GM12873 (cell line): ENCODE measurements around the gene SURF4.
A peak's percentile ranks its signal among the peaks of the same experiment; 100 is the strongest.

ENCODE experiments used
- CTCF ChIP-seq: IDR thresholded peaks from 2 replicates; pipeline ENCODE4 v1.5.1; 2012; ENCODE audit warnings: low read depth, mild to moderate bottlenecking, moderate library complexity, low read length, control low read depth; ENCODE audit not compliant: insufficient read depth; ENCODE audit errors: missing control alignments

SURF4 gene

GRCh38 chr9:133403766-133404453, 28.1 kb upstream of the SURF4 start:
- peak; percentile 71 for TF ChIP-seq CTCF

- no peak for TF ChIP-seq CTCF
Observed at GRCh38 chr9:133402689-133403088, 26.8 kb upstream of the SURF4 start.

GRCh38 chr9:133401588-133401987, 25.7 kb upstream of the SURF4 start:
- TF ChIP-seq CTCF: no peak

GRCh38 chr9:133400292-133400691, 24.4 kb upstream of the SURF4 start:
- TF ChIP-seq CTCF: no peak

GRCh38 chr9:133397895-133398294, 22.0 kb upstream of the SURF4 start:
- TF ChIP-seq CTCF: no peak

- TF ChIP-seq CTCF: no peak
Observed at GRCh38 chr9:133397370-133397769, 21.5 kb upstream of the SURF4 start.

GRCh38 chr9:133396952-133397351, 21.1 kb upstream of the SURF4 start:
- TF ChIP-seq CTCF: peak; percentile 43
